Measurements from ENCODE around the gene ZNF787.

DNA sequence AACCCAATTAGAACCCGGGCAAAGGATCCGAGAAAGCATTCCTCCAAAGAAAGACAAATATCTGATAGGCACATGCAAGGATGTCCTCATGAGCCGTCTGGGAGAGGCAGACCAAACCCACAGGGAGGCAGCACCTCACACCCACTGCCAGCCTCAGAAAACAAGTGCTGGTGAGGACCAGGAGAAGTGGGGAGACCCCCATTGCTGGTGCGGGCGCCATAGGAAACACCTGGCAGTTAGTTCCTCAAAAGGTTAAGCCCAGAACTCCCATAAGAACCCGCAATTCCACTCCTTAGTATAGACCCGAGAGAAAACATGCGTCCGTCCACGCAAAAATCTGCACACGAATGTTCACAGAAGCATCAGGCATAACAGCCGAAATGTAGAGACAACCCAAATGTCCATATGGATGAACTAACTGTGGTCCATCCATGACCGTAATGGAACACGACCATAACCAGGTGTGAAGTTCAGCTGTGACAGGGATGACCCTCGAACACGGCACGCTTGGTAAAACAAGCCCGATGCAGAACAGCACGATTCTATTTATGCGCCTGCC lies 7.9 kb downstream of the ZNF787 start:
- TF ChIP-seq, protein P1, sequence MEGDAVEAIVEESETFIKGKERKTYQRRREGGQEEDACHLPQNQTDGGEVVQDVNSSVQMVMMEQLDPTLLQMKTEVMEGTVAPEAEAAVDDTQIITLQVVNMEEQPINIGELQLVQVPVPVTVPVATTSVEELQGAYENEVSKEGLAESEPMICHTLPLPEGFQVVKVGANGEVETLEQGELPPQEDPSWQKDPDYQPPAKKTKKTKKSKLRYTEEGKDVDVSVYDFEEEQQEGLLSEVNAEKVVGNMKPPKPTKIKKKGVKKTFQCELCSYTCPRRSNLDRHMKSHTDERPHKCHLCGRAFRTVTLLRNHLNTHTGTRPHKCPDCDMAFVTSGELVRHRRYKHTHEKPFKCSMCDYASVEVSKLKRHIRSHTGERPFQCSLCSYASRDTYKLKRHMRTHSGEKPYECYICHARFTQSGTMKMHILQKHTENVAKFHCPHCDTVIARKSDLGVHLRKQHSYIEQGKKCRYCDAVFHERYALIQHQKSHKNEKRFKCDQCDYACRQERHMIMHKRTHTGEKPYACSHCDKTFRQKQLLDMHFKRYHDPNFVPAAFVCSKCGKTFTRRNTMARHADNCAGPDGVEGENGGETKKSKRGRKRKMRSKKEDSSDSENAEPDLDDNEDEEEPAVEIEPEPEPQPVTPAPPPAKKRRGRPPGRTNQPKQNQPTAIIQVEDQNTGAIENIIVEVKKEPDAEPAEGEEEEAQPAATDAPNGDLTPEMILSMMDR (IDR thresholded peaks at IDR 0.05; ENCODE audit: low read length): no peak
- TF ChIP-seq EZH2 (IDR thresholded peaks at IDR 0.05; ENCODE audit: borderline replicate concordance, low read length): no peak

Measured in OCI-LY1 (cell line).